Measurements from ENCODE around the gene RTN4RL1.

- TF ChIP-seq CTCF (IDR thresholded peaks at IDR 0.05; ENCODE audit: insufficient read depth, low read depth, low read length) = no peak
- no peak for TF ChIP-seq EZH2 (IDR thresholded peaks at IDR 0.05; ENCODE audit: insufficient read depth, low read length)
Observed at GRCh38 chr17:2027528-2028233, 2.5 kb upstream of the RTN4RL1 start.

Data from astrocyte (in vitro differentiated cells and primary cell).